Right lobe of liver (tissue), 4 donors: Measurements from ENCODE around the gene KRTAP24-1.

ENCODE experiments used
- CTCF ChIP-seq, 4 donors: fragments of 200-600 bp in 3 of 4; fragments of 450-650 bp in 1 of 4; IDR thresholded peaks; one replicate each; pipeline versions ENCODE4 v1.5.1 to v1.8.0; 2016 to 2022; ENCODE audit warnings: antibody characterized with exemption in 4 of 4, mild to moderate bottlenecking in 2 of 4
- POLR2A ChIP-seq: fragments of 450-650 bp; IDR thresholded peaks from one replicate; pipeline ENCODE4 v1.6.1; 2017; ENCODE audit warnings: antibody characterized with exemption, mild to moderate bottlenecking
- donor health status: DM: no; HTN: no; CAD: no.
- donor health status: DM: no; HTN: no; CAD: no.
- donor health status: DM: no; HTN: yes; CAD: no.

GRCh38 chr21:30271156-30271555, 11.6 kb downstream of the KRTAP24-1 start:
- TF ChIP-seq POLR2A (no peak), CTCF (IDR thresholded peaks at IDR 0.05) (no peak)
